Activated CD8-positive, alpha-beta T cell treated with anti-CD3 and anti-CD28 coated beads for 36 hours (primary cell): ENCODE data around the gene PPP1R12A. TPM values are rescaled to one million over a fixed set of nuclear protein-coding genes. Genes with fewer than 3 reads are reported as not detected.

Experiments
- ATAC-seq: fragments of 200-7000 bp; cut with Tn5 transposase; one replicate; pipeline ENCODE4 v1.10.0; 2021; ENCODE audit warnings: mild to moderate bottlenecking, moderate library complexity
- CTCF ChIA-PET: fragments of 350-600 bp; sonication (Branson Sonifier 250); formaldehyde crosslinking; loops from one replicate; lab custom pipeline; 2021; ENCODE audit warnings: antibody characterized with exemption; lab: Charles Lee
- POLR2A ChIA-PET: fragments of 350-600 bp; sonication (Branson Sonifier 250); formaldehyde crosslinking; loops from one replicate; lab custom pipeline; 2021; ENCODE audit warnings: antibody characterized with exemption; lab: Charles Lee
- DNase-seq: peaks from one replicate; pipeline ENCODE4 v3.0.0-alpha.2; 2020
- H3K27ac Mint-ChIP-seq: one replicate; pipeline ENCODE4 v1.8.0; 2021; ENCODE audit warnings: mild to moderate bottlenecking, mixed read lengths
- H3K27me3 Mint-ChIP-seq: one replicate; pipeline ENCODE4 v1.8.0; 2021; ENCODE audit warnings: mixed read lengths
- H3K36me3 Mint-ChIP-seq: one replicate; pipeline ENCODE4 v1.8.0; 2021; ENCODE audit warnings: low read depth, mixed read lengths
- H3K4me1 Mint-ChIP-seq: one replicate; pipeline ENCODE4 v1.8.0; 2021; ENCODE audit warnings: low read depth, mixed read lengths
- H3K4me3 Mint-ChIP-seq: one replicate; pipeline ENCODE4 v1.8.0; 2021; ENCODE audit warnings: mild to moderate bottlenecking, moderate library complexity, mixed read lengths
- H3K9me3 Mint-ChIP-seq: one replicate; pipeline ENCODE4 v1.8.0; 2021; ENCODE audit warnings: mixed read lengths
- intact Hi-C: fragments of 100-400 bp; cut with micrococcal nuclease; formaldehyde crosslinking; loops from one replicate; pipeline ENCODE4 v1.10.0; 2022
- total RNA-seq, 2 experiments: library from RNA; stranded (reverse); gene quantifications; one replicate each; pipeline ENCODE4 v1.2.3, GENCODE V29; 2021
- TF ChIP-seq, protein P1 (sequence below): fragments of 200-600 bp; IDR thresholded peaks from one replicate; pipeline ENCODE4 v1.8.0; 2022; ENCODE audit warnings: antibody characterized with exemption, mild to moderate bottlenecking

PPP1R12A gene
- total RNA-seq, 2 experiments from 2014 or later: 56.6 to 57.8 TPM

DNA sequence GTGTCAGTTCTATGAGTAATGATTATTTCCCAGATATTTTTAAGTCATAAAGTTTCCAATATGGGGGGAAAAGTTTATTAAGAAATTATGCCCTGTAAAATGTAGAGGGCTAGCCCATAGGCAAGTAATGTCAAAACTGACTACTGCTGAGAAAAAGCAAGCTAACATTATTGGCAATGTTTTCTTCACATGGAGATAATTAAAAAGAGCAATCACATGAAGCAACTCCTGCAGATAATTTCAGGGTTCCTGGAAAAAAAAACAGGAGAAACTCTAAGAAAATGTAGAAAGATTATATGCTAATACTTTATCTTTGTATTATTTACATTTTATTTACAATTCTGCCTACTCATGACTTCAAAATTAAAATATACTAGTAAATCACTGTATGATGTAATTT is 39.8 kb downstream of the PPP1R12A start:
- ATAC-seq: no peak
- no peak for DNase-seq
- intact Hi-C loops: no loop called here
- Mint-ChIP-seq H3K27me3 (no peaks in the 10 kb centered on the region), H3K4me3 (no peak overlapping the region), H3K36me3 (peaks cover 13% of the 10 kb centered on the region), H3K4me1 (peaks cover 65% of the 10 kb centered on the region), H3K27ac (no peak overlapping the region), H3K9me3 (no peaks in the 10 kb centered on the region)
- ChIA-PET POLR2A (no interaction called here), CTCF (interaction anchor here (1.3 kb wide), 1 partner anchor 9 kb away, joined by 6 read pairs; no protein-coding TSS in a partner anchor)
- TF ChIP-seq, protein P1, sequence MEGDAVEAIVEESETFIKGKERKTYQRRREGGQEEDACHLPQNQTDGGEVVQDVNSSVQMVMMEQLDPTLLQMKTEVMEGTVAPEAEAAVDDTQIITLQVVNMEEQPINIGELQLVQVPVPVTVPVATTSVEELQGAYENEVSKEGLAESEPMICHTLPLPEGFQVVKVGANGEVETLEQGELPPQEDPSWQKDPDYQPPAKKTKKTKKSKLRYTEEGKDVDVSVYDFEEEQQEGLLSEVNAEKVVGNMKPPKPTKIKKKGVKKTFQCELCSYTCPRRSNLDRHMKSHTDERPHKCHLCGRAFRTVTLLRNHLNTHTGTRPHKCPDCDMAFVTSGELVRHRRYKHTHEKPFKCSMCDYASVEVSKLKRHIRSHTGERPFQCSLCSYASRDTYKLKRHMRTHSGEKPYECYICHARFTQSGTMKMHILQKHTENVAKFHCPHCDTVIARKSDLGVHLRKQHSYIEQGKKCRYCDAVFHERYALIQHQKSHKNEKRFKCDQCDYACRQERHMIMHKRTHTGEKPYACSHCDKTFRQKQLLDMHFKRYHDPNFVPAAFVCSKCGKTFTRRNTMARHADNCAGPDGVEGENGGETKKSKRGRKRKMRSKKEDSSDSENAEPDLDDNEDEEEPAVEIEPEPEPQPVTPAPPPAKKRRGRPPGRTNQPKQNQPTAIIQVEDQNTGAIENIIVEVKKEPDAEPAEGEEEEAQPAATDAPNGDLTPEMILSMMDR: no peak

DNA sequence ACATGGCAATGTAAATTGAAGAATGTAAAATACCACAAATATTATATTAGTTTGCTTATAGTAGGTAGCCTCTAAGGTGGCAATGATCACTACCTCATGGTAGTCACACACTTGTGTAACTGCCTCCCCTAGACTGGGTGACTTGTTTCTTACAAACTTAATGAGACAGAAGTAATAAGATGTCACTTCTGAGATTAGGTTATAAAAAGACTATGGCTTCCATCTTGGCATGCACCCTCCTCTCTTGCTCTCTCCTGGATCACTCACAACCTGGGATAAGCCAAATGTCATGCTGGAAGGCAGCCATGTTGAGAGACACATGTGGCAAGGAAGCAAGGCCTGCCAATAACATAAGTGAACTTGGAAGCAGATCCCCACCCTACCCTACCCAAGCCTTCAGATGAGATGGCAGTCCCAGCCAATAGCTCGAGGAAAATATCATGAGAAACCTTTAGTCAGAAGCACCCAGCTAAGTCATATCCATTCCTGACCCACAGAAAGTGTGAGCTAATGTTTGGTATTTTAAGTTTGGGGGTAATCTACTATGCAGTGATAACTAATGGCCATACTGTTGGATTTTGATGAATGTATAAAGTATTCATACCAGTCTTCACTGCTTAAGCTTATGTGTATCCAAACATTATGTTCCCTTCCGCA is 43.3 kb downstream of the PPP1R12A start:
- Mint-ChIP-seq H3K36me3 (peaks cover 12% of the 10 kb centered on the region), H3K27me3 (no peaks in the 10 kb centered on the region), H3K4me3 (no peak overlapping the region), H3K4me1 (peaks cover 63% of the 10 kb centered on the region), H3K9me3 (no peaks in the 10 kb centered on the region), H3K27ac (no peak overlapping the region)
- TF ChIP-seq, protein P1: no peak
- CTCF ChIA-PET: interaction anchor here (1.3 kb wide), 1 partner anchor 17 kb away, joined by 3 read pairs; no protein-coding TSS in a partner anchor
- DNase-seq: no peak
- POLR2A ChIA-PET: no interaction called here
- ATAC-seq: peak; percentile 17
- intact Hi-C loops: no loop called here

DNA sequence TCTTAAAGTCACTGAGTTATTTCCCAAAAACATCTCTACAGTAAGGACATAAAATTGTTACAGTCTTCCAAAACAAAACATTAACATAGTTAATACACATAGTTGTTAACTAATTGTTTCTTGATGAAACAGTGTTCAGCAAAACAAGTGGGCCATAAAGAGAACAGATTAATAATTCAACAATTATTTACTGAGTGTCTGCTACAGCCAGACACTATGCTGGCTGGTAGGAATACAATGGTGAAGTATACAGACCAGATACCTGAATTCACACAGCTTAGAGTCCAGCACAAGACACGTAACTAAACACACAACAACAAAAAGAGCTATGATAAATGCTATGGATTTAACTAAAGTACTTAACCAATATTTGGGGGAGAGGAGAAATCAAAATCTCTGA is 47.0 kb downstream of the PPP1R12A start:
- Mint-ChIP-seq H3K36me3 (peaks cover 8% of the 10 kb centered on the region), H3K27me3 (no peaks in the 10 kb centered on the region), H3K4me3 (no peak overlapping the region), H3K27ac (no peak overlapping the region), H3K4me1 (peaks cover 57% of the 10 kb centered on the region), H3K9me3 (no peaks in the 10 kb centered on the region)
- ATAC-seq (no peak), DNase-seq (no peak)
- TF ChIP-seq, protein P1: no peak
- ChIA-PET CTCF (interaction anchor here (0.7 to 1.5 kb wide), 9 partner anchors 11 to 158 kb away, joined by 3 to 5 read pairs (median 3); partner anchors contain the start of gene PPP1R12A), POLR2A (interaction anchor here (0.6 kb wide), 1 partner anchor 1809 kb away, joined by 3 read pairs; no protein-coding TSS in a partner anchor)
- intact Hi-C loops: loop anchor here (5.0 kb wide), 2 partner anchors 44 to 299 kb away; no protein-coding TSS in a partner anchor

DNA sequence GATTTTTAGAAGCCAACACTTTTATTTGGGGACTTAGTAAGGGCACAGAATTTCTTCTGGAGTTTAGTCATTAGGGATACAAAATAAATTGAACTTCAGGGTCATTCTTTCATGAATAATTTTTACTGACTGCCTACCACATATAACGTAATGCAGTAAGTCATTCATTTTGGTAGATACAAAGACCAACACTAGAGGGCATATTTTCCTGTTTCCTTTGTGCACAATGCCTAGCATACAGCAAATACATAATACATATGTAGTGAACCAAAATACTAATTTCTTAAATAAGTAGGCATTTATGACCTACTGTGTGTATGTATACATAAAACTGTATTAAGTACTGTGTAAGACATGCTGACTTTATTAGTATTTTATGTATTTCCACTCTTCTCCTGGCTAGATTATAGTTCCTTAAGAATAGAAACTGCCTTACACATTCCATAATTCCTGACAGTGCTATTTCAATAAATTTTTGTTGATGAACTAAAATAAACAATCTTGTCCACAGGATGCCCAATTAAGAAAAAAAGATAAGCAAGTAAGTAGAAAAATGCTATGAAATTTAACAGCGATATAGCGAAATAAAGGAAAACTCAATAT is 47.9 kb downstream of the PPP1R12A start:
- intact Hi-C loops: loop anchor here (5.0 kb wide), 2 partner anchors 45 to 300 kb away; no protein-coding TSS in a partner anchor
- Mint-ChIP-seq H3K36me3 (peaks cover 12% of the 10 kb centered on the region), H3K9me3 (no peaks in the 10 kb centered on the region), H3K27me3 (no peaks in the 10 kb centered on the region), H3K4me3 (no peak overlapping the region), H3K4me1 (peaks cover 63% of the 10 kb centered on the region), H3K27ac (no peak overlapping the region)
- peak; percentile 78 for ATAC-seq
- ChIA-PET CTCF (interaction anchor here (0.7 to 2.2 kb wide), 7 partner anchors 9 to 300 kb away, joined by 3 to 6 read pairs (median 4); no protein-coding TSS in a partner anchor), POLR2A (interaction anchor here (1.2 kb wide), 1 partner anchor 10 kb away, joined by 3 read pairs; no protein-coding TSS in a partner anchor)
- TF ChIP-seq, protein P1: peak; percentile 74
- DNase-seq: no peak
